ENCODE results near the gene ZNF837.
"Not testable (repeated sequence)": the region's sequence is repeated elsewhere in the genome, so short reads cannot be mapped to it uniquely, and the experiment has no call there.

Gene ZNF837

DNA sequence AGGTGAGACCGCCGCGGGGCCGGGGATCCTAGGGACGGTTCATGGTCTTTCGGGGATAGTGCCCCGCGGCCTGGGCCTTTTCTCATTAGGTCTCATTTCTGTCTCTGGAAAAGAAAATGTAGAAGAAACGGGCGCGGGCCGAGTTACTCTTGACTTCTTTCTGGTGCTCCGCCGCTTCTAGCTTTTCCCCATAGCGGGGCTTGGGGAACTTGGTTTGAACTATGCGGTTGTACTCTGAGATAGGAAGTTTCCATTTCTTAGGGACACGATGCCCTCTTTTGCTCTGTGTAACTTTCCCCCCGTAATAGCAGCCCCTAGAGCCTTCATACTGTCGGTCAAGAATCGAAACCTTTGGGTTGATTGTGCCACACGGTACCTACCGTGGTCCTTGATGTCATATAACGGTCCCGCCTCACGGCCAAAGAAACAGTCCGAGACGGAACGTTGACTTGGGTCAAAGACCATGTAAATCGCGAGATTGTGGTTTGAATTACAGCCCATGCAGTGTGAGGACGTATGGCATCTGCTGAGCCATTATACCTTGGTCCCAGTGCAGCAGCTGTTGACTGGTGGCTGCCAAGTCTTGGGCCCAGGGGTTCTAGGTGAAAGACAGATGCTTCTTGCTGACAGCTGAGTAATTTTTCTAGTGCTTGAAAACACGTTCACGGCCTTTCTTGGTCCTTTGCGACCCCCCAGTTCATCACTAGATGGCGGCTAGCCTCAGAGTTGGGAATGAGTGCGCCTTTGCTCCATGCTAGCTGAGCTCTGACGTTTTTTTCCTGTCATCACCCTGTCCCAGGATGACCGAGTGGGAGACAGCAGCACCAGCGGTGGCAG is 6.7 kb upstream of the ZNF837 start:
- no peak for TF ChIP-seq ZNF274 (IDR thresholded peaks at IDR 0.05; ENCODE audit: low read depth, low read length)
- H3K4me3 ChIP-seq (ENCODE audit: low read length), result peak overlapping the region; percentile 86

DNA sequence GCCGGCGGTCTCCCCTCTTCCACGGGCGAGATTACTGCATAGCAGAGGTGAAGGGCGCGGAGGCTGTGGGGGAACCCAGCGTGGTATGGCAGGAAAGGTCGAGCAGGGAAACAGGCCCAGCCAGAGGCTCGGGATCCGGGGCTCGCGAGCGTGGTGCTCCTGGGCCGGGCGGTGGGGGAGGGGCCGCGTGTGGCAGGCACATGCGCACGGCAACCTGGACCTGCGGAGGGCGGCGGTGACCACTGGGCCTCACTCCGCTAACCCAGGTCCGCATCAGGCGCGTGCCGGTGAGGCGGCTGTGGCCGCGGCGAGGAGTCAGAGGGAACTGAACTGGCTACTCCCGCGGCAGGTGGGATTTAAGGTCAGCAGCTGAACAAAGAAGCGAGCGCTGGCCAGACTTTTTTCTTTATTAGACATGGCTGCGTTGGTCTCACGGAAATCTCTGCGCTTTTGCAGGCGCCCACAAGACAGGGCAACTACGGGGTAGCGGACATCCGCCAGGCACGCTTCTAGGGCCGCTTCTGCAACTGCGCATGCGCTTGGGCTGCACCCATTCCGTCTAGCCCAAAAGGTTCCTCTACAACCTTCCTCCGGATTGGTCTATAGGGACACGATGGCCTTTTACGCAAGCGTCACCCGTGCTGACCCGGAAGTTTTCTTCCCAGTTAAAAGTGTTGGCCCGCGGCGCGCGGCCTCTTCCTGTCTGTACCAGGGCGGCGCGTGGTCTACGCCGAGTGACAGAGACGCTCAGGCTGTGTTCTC is 5.9 kb upstream of the ZNF837 start, which contains the start of gene RPS5:
RPS5 (plus strand) TSS at position 694 of the 762 bp plus-strand sequence. CDS start 869 bp downstream, outside the sequence.
- peak within 1 kb of the TSS; percentile 86 for H3K4me3 ChIP-seq (ENCODE audit: low read length)
- TF ChIP-seq ZNF274 (IDR thresholded peaks at IDR 0.05; ENCODE audit: low read depth, low read length), result no peak

DNA sequence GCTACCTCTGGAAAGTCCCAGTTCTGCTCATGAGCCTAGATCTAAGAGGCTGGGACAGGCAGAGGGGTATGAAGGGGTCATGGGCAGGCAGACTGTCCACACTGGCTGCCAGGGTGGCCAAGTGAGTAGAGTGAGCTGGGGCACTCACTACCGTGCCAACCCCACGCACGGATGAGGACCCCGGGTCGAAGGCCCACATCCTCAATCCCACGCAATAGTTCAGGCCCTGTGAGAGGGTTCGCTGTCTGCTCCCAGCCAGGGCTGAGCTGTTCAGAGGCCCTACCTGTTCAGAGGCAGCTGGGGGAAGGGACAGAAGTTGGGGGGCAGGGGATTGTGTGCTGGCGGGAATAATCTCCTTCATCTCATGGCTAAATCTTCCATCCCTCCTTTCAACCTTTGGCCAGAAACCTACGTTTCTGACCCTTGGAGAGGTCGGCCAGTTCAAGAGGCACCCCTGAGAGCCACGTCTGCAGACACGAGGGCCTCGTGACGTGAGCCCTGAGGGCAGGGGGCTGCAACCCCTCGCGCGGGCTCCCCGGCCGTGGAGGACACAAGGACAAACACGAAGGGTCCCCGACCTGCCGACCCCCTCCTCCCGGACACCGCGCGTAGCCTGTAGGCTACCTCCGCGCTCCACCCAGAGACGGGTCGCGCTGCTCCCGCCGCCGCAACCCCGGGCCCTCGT is 5.2 kb upstream of the ZNF837 start:
- TF ChIP-seq ZNF274 (IDR thresholded peaks at IDR 0.05; ENCODE audit: low read depth, low read length), result no peak
- H3K4me3 ChIP-seq (ENCODE audit: low read length), result peak overlapping the region; percentile 72

DNA sequence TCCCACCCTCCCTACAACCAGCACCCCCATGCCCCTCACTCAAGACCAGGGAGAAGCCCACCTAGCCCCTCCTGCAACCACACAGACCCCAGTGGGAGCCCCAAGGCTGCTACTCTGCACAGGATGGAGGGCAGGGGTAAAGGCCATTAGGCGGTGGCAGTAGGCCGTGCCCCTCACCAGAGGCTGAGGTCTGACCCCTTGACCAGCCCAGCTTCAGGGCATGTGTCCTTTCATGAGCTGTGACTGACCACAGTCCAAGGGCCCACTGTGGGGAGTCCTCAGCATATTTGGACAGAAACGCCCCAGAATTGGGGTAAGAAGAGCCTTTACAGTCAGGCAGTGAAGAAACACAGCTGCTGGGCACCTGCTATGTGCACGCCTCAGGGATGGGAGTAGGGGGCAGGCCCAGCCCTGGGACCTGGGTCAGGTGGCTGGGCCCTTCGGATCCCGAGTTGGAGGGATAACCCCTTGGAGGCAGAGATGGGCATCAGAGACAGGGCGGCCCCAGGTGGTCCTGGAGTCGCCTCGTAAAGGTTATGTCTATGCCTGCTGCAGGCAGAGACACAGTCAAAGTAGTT is 4.6 kb upstream of the ZNF837 start:
- H3K4me3 ChIP-seq (ENCODE audit: low read length), result peak overlapping the region; percentile 72; the same call in 1 of the 2 replicates
- no peak for TF ChIP-seq ZNF274 (IDR thresholded peaks at IDR 0.05; ENCODE audit: low read depth, low read length)

DNA sequence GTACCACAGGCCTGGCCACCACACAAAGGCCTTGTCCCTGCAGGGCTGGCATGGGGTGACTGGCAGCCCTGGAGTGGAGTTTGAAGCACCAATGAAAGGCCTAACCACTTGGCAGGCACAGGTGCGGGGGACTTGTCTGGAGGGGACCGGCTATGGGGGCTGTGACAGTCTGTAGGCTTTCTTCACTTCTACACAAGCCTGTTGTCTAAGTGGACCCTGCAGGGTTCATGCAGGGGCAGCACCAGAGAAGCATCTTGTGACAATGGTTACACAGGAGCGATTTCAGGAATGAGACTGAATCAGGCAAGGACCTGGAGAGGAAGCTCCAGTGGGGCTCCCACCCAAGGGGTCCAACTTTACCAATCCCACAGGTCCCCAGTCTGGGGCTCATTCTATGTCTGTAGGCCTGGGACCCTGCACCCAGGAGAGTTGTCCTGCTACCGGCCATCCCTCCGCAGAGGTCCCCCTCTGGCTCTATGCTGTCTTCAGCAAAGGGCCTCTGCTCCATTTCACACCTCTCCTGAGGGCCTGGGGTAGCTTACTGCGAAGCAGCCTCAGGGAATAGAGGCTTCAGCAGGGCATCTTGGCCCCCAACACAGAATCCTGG is 2.3 kb upstream of the ZNF837 start:
- no peak for TF ChIP-seq ZNF274 (IDR thresholded peaks at IDR 0.05; ENCODE audit: low read depth, low read length)
- no peak overlapping the region for H3K4me3 ChIP-seq (ENCODE audit: low read length)

DNA sequence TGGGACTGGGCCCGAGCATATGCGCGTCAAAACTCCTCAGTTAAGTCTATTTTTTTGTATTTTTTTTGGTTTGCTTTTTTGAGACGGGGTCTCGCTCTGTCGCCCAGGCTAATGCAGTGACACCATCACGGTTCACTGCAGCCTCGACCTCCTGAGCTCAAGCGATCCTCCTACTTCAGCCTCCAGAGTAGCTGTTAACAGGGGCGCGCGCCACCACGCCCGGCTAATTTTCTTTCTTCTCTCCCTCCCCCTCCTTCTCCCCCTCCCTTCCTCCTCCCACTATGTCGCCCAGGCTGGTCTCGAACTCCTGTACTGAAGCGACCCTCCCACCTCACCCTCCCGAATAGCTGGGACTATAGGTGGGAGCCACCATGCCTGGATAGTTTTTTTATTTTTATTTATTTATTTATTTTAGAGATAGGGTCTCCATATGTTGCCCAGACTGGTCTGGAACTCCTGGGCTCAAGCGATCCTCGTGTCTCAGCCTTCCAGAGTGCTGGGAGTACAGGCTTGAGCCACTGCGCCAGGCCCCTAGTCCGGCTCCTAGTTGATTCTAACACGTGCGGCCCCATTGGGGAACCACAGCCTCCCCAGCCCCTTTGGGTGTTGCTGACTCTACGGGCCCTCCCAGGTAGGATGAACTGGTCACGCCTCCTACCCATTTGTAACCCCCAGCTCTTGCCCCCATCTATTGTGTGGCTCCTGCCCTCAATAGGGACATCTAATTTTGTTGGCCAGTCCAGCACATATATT is 806 bp upstream of the ZNF837 start:
- TF ChIP-seq ZNF274 (IDR thresholded peaks at IDR 0.05; ENCODE audit: low read depth, low read length), result no peak
- H3K4me3 ChIP-seq (ENCODE audit: low read length), result peak overlapping the region; percentile 86

GRCh38 chr19:58380037-58380661 is 681 bp downstream of the ZNF837 start:
- no peak for TF ChIP-seq ZNF274 (IDR thresholded peaks at IDR 0.05; ENCODE audit: low read depth, low read length)
- H3K4me3 ChIP-seq (ENCODE audit: low read length), result peak overlapping the region; percentile 76; the same call in 1 of the 2 replicates

DNA sequence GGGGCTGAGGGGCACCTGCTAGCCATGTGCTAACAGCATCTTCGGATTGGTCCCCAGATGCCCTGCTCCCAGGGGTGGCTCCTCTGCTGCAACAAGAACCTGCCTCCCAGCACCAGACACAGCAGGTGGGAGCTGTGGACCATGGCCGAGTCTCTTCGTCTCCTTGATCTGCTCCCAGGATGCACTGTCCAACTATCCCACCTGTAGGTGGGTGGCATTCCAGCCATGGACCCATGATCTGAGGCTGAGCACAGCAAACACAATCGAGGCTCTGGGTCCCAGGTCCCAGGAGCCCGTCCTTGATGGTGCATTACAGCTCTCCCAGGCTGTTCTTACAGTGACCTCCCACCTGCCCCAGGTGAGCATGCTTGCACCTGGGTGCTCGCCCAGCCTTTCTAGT is 1.6 kb downstream of the ZNF837 start:
- H3K4me3 ChIP-seq (ENCODE audit: low read length), result no peak overlapping the region
- TF ChIP-seq ZNF274 (IDR thresholded peaks at IDR 0.05; ENCODE audit: low read depth, low read length), result no peak

- not testable (repeated sequence) for H3K4me3 ChIP-seq (ENCODE audit: low read length)
These were observed 4.1 kb downstream of the ZNF837 start for GRCh38 chr19:58376724-58377123.

DNA sequence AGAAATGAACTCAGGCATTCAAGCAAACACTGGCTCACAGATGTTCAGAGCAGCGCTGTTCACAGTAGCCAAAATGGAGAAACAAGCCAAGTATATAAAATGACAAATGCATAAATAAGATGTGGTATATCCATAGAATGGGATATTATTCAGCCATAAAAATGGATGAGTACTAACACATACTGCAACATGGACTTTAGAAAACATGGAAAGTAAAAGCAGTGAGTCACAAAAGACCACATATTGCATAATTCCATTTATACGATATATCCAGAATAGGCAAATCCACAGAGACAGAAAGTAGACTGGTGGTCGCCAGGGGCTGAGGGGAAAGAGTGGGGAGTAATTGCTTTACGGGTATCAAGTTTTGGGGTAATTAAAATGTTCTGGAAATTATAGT is 6.6 kb downstream of the ZNF837 start:
- TF ChIP-seq ZNF274 (IDR thresholded peaks at IDR 0.05; ENCODE audit: low read depth, low read length), result no peak
- H3K4me3 ChIP-seq (ENCODE audit: low read length), result no peak overlapping the region

- TF ChIP-seq ZNF274 (IDR thresholded peaks at IDR 0.05; ENCODE audit: low read depth, low read length), result no peak
- H3K4me3 ChIP-seq (ENCODE audit: low read length), result no peak overlapping the region
These were observed 8.3 kb downstream of the ZNF837 start for GRCh38 chr19:58372311-58373133.
